CD4-positive, alpha-beta T cell (primary cell): ENCODE results near the gene LGALS8. TPM values are rescaled to one million over a fixed set of nuclear protein-coding genes. Genes with fewer than 3 reads are reported as not detected.

Experiments used
- ATAC-seq: fragments of 200-7000 bp; cut with Tn5 transposase; one replicate; pipeline ENCODE4 v1.10.0; 2022; ENCODE audit warnings: mild to moderate bottlenecking; ENCODE audit not compliant: poor library complexity
- CTCF ChIA-PET: fragments of 350-600 bp; sonication (Branson Sonifier 250); formaldehyde crosslinking; loops from one replicate; lab custom pipeline; 2021; ENCODE audit warnings: antibody characterized with exemption, inconsistent platforms; lab: Charles Lee
- POLR2A ChIA-PET: fragments of 350-600 bp; sonication (Branson Sonifier 250); formaldehyde crosslinking; loops from one replicate; lab custom pipeline; 2021; ENCODE audit warnings: antibody characterized with exemption, inconsistent platforms; lab: Charles Lee
- DNase-seq, 14 experiments: peaks; one replicate each; pipeline ENCODE4 v3.0.0-alpha.2; 2013 to 2020; ENCODE audit warnings: mixed read lengths in 2 of 14
- H3K27ac ChIP-seq, 2 donors: one replicate each; pipeline versions ENCODE4 v1.5.1 to v1.7.0; 2013; ENCODE audit warnings: low read length in 2 of 2, low read depth in 1 of 2, mild to moderate bottlenecking in 1 of 2
- H3K27me3 ChIP-seq, 2 experiments: 1 replicate in 1 of 2; 2 replicates in 1 of 2; pipeline versions ENCODE4 v1.6.1 to v1.7.0; 2013; ENCODE audit warnings: low read length in 2 of 2, control low read depth in 1 of 2, mild to moderate bottlenecking in 1 of 2, moderate library complexity in 1 of 2; ENCODE audit not compliant: insufficient read depth in 2 of 2, control insufficient read depth in 1 of 2
- H3K36me3 ChIP-seq: one replicate; pipeline ENCODE4 v1.6.1; 2013; ENCODE audit warnings: low read length, control low read depth; ENCODE audit not compliant: insufficient read depth
- H3K4me1 ChIP-seq: one replicate; pipeline ENCODE4 v1.6.1; 2013; ENCODE audit warnings: low read length, control low read depth; ENCODE audit not compliant: insufficient read depth
- H3K4me3 ChIP-seq: one replicate; pipeline ENCODE4 v1.5.1; 2013; ENCODE audit warnings: mild to moderate bottlenecking, low read length, moderate library complexity
- H3K9me3 ChIP-seq, 2 experiments: 1 replicate in 1 of 2; 2 replicates in 1 of 2; pipeline versions ENCODE4 v1.6.1 to v1.7.0; 2013; ENCODE audit warnings: low read length in 2 of 2, mild to moderate bottlenecking in 2 of 2, control low read depth in 1 of 2, moderate library complexity in 1 of 2; ENCODE audit not compliant: control insufficient read depth in 1 of 2, insufficient read depth in 1 of 2
- H3K27ac Mint-ChIP-seq: one replicate; pipeline ENCODE4 v1.8.0; 2020; ENCODE audit warnings: mixed read lengths
- H3K27me3 Mint-ChIP-seq: one replicate; pipeline ENCODE4 v1.8.0; 2021; ENCODE audit warnings: mixed read lengths
- H3K36me3 Mint-ChIP-seq: one replicate; pipeline ENCODE4 v1.8.0; 2021; ENCODE audit warnings: low read depth, mixed read lengths
- H3K4me1 Mint-ChIP-seq: one replicate; pipeline ENCODE4 v1.8.0; 2021; ENCODE audit warnings: low read depth, mixed read lengths
- H3K4me3 Mint-ChIP-seq: one replicate; pipeline ENCODE4 v1.8.0; 2020; ENCODE audit warnings: mild to moderate bottlenecking, mixed read lengths
- H3K9me3 Mint-ChIP-seq: one replicate; pipeline ENCODE4 v1.8.0; 2020; ENCODE audit warnings: mixed read lengths
- intact Hi-C, 2 experiments: fragments of 100-400 bp; cut with DNase I in 1 of 2; cut with micrococcal nuclease in 1 of 2; formaldehyde crosslinking; loops; one replicate each; pipeline versions ENCODE4 v1.15.1 to v1.9.0; 2023 to 2025; cut with DNase I, micrococcal nuclease
- total RNA-seq, 174 experiments: library from RNA in 2 of 174; stranded (reverse) in 2 of 174; gene quantifications; one replicate each; pipeline ENCODE4 v1.2.3 and lab custom pipeline; 2021 to 2026
- TF ChIP-seq, protein P1 (sequence below): fragments of 200-600 bp; IDR thresholded peaks from one replicate; pipeline ENCODE4 v1.8.0; 2022; ENCODE audit warnings: antibody characterized with exemption, mild to moderate bottlenecking

The LGALS8 gene
- total RNA-seq, 2 experiments from 2014 or later, result 138 to 144 TPM

DNA sequence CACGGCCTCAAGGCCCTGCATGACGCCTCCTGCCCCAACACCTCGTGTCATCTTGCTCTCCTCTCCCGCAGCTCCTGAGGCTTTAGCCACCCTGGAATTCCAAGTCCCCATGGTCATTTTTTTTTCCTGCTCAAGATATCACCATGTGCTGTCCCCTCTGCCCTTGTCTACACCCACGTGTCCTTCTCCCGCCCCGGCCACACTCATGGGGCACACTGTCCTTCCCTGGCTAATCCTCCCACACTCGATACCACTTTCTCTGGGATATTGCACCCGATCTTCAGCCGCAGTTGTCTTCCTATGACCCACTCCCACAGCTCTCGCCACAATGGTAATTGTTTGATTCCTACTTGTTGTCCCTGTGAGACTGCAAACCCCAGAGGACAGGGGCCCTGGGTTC is 29.7 kb upstream of the LGALS8 start:
- Mint-ChIP-seq H3K4me3 (no peak overlapping the region), H3K9me3 (no peaks in the 10 kb centered on the region), H3K27ac (no peak overlapping the region), H3K4me1 (peaks cover 9% of the 10 kb centered on the region), H3K36me3 (no peaks in the 10 kb centered on the region), H3K27me3 (peaks cover 6% of the 10 kb centered on the region)
- TF ChIP-seq, protein P1, sequence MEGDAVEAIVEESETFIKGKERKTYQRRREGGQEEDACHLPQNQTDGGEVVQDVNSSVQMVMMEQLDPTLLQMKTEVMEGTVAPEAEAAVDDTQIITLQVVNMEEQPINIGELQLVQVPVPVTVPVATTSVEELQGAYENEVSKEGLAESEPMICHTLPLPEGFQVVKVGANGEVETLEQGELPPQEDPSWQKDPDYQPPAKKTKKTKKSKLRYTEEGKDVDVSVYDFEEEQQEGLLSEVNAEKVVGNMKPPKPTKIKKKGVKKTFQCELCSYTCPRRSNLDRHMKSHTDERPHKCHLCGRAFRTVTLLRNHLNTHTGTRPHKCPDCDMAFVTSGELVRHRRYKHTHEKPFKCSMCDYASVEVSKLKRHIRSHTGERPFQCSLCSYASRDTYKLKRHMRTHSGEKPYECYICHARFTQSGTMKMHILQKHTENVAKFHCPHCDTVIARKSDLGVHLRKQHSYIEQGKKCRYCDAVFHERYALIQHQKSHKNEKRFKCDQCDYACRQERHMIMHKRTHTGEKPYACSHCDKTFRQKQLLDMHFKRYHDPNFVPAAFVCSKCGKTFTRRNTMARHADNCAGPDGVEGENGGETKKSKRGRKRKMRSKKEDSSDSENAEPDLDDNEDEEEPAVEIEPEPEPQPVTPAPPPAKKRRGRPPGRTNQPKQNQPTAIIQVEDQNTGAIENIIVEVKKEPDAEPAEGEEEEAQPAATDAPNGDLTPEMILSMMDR, result no peak
- H3K4me1 ChIP-seq, result peaks cover 6% of the 10 kb centered on the region
- H3K36me3 ChIP-seq, result no peaks in the 10 kb centered on the region
- ATAC-seq, result no peak
- POLR2A ChIA-PET, result interaction anchor here (1.1 kb wide), 1 partner anchor 30 kb away, joined by 3 read pairs; the partner anchor contains the start of gene LGALS8
- H3K27me3 ChIP-seq, result no peaks in the 10 kb centered on the region
- H3K27ac ChIP-seq, result no peak overlapping the region
- DNase-seq, result no peak
- intact Hi-C loops, result no loop called here
- CTCF ChIA-PET, result no interaction called here
- H3K9me3 ChIP-seq, result no peaks in the 10 kb centered on the region
- H3K4me3 ChIP-seq, result no peak overlapping the region

DNA sequence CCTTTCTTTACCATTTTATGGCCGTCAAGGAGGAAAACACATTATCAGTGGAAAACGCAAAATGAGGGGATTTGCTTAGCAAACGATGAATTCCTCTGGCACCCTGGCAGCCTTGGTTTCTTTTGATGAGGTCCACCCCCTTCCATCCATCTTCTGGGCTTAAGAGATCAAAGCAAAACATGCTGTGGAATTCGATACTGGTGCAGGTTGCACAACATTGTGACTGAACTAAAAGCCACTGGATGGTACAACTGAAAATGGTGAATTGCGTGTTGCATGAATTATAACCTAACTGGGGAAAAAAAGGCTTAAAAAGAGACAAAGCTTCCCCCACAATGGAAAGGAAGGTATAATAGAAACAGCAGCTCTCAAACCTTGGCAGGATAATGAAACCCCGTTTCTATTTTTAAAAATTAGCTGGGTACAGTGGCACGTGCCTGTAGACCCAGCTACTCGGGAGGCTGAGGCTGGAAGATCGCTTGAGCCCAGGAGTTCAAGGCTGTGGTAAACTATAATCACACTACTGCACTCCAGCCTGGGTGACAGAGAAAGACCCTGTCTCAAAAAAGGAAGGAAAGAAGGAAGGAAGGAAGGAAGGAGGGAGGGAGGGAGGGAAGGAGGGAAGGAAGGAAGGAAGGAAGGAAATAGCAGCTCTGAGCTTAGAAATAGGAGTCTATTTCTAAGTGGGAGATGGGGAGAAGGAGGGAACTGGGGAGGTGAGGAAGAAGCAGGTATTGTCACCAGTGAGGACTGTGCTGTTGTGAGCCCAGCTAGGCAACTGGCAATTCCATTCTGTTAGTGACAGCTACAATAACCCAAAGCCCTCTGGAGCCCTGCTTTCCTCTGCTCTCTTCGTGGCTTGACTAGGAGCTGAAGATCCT is 29.0 kb upstream of the LGALS8 start:
- intact Hi-C loops, result no loop called here
- DNase-seq, result no peak
- peaks cover 6% of the 10 kb centered on the region for H3K27me3 Mint-ChIP-seq
- ChIA-PET CTCF (no interaction called here), POLR2A (interaction anchor here (1.1 kb wide), 1 partner anchor 29 kb away, joined by 3 read pairs; the partner anchor contains the start of gene LGALS8)
- no peak overlapping the region for H3K27ac Mint-ChIP-seq
- Histone ChIP-seq H3K4me1 (peaks cover 6% of the 10 kb centered on the region), H3K4me3 (no peak overlapping the region), H3K27ac (no peak overlapping the region), H3K36me3 (no peaks in the 10 kb centered on the region), H3K27me3 (no peaks in the 10 kb centered on the region), H3K9me3 (no peaks in the 10 kb centered on the region)
- H3K9me3 Mint-ChIP-seq, result no peaks in the 10 kb centered on the region
- ATAC-seq, result no peak
- TF ChIP-seq, protein P1, result no peak
- no peak overlapping the region for H3K4me3 Mint-ChIP-seq
- peaks cover 9% of the 10 kb centered on the region for H3K4me1 Mint-ChIP-seq
- no peaks in the 10 kb centered on the region for H3K36me3 Mint-ChIP-seq

- peaks cover 6% of the 10 kb centered on the region for H3K27me3 Mint-ChIP-seq
Measured at GRCh38 chr1:236495467-236496112, 28.2 kb upstream of the LGALS8 start.

More at GRCh38 chr1:236495467-236496112, 28.2 kb upstream of the LGALS8 start:
- TF ChIP-seq, protein P1, result no peak
- ChIA-PET POLR2A (interaction anchor here (0.7 to 1.1 kb wide), 2 partner anchors 28 to 629 kb away, joined by 3 read pairs; partner anchors contain the start of gene LGALS8), CTCF (no interaction called here)
- Histone ChIP-seq H3K9me3 (no peaks in the 10 kb centered on the region), H3K27ac (no peak overlapping the region), H3K36me3 (no peaks in the 10 kb centered on the region), H3K4me3 (no peak overlapping the region), H3K27me3 (no peaks in the 10 kb centered on the region), H3K4me1 (peaks cover 6% of the 10 kb centered on the region)
- no peak overlapping the region for H3K4me3 Mint-ChIP-seq
- intact Hi-C loops, result no loop called here
- no peaks in the 10 kb centered on the region for H3K9me3 Mint-ChIP-seq
- H3K27ac Mint-ChIP-seq, result no peak overlapping the region
- H3K4me1 Mint-ChIP-seq, result peaks cover 9% of the 10 kb centered on the region
- peak in 3 of 14 experiments; percentile 7 to 8 (median 7) for DNase-seq
- no peaks in the 10 kb centered on the region for H3K36me3 Mint-ChIP-seq
- ATAC-seq, result peak; percentile 63
